MG63 (cell line): ENCODE measurements around the gene DLGAP1. TPM values are rescaled to one million over a fixed set of nuclear protein-coding genes. Genes with fewer than 3 reads are reported as not detected.
"Not testable (repeated sequence)": the region's sequence is repeated elsewhere in the genome, so short reads cannot be mapped to it uniquely, and the experiment has no call there.

Experiments
- DNase-seq: peaks from one replicate; pipeline ENCODE4 v3.0.0-alpha.2; 2020
- H3K27me3 ChIP-seq: fragments of 250-450 bp; sonication (Bioruptor Pico); 2 replicates; pipeline ENCODE4 v1.5.1; 2020; ENCODE audit warnings: mild to moderate bottlenecking, moderate library complexity
- H3K36me3 ChIP-seq: fragments of 250-450 bp; sonication (Bioruptor Pico); 2 replicates; pipeline ENCODE4 v1.5.1; 2020; ENCODE audit warnings: mild to moderate bottlenecking, moderate library complexity
- H3K4me3 ChIP-seq: fragments of 250-450 bp; sonication (Bioruptor Pico); 2 replicates; pipeline ENCODE4 v1.5.1; 2020; ENCODE audit warnings: mild to moderate bottlenecking, moderate library complexity
- H3K9me3 ChIP-seq: fragments of 250-450 bp; sonication (Bioruptor Pico); 2 replicates; pipeline ENCODE4 v1.5.1; 2020; ENCODE audit warnings: mild to moderate bottlenecking, moderate library complexity
- total RNA-seq: library from RNA; depleted of rRNA; stranded (reverse); fragments of >200 nt; shearing (Covaris generic); gene quantifications from 2 replicates; pipeline ENCODE4 v1.2.3, GENCODE V29; 2014; ENCODE audit warnings: low replicate concordance; rRNA removed

Gene DLGAP1
- 3.4 and 3.7 TPM in 2 replicates for total RNA-seq

GRCh38 chr18:4455113-4455811 is at the start of gene DLGAP1:
TSS of gene DLGAP1 (minus strand) at chr18:4455307.
- Histone ChIP-seq H3K4me3 (peak within 1 kb of the TSS; percentile 55), H3K36me3 (no peaks in the 10 kb centered on the region), H3K9me3 (no peaks in the 10 kb centered on the region), H3K27me3 (peaks cover 6% of the 10 kb centered on the region; the same call in 1 of the 2 replicates)
- peak; percentile 73 for DNase-seq

- not testable (repeated sequence) for H3K4me3 ChIP-seq, H3K27me3 ChIP-seq, H3K36me3 ChIP-seq, H3K9me3 ChIP-seq, DNase-seq
Observed at GRCh38 chr18:4494703-4495284, 39.7 kb upstream of the DLGAP1 start.

- Histone ChIP-seq H3K9me3 (no peaks in the 10 kb centered on the region), H3K4me3 (no peak overlapping the region), H3K36me3 (no peaks in the 10 kb centered on the region), H3K27me3 (no peaks in the 10 kb centered on the region)
- DNase-seq: no peak
Observed at GRCh38 chr18:4468511-4468910, 13.4 kb upstream of the DLGAP1 start.

DNA sequence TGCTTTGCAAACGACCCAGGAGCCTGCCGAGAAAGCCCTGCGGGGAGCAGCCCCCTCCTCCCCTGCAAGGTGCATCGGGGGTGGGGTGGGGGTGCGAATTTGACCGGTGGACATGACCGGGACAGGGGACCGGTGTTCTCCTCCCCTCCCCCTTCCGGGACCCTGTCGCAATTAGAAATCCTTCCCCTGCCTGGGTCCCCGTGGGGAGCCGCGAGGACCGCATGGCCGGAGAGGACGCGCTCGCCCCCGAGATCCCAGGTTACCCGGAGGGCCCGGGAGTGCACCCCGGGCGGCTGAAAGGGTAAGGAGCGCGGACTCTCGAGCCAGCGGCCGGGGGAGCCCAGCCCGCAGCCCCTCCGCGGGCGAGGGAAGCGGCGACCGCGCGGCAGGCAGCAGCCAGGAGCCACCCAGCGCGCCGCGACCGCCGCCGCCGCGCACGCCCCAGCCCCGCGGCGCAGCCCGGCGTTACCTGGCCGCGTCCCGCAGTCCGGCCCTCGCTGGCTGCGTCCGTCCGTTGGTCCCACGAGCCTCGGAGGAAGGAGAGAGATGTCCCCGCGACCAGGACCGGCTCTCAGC is 482 bp downstream of the DLGAP1 start:
- Histone ChIP-seq H3K27me3 (peaks cover 6% of the 10 kb centered on the region; the same call in 1 of the 2 replicates), H3K9me3 (no peaks in the 10 kb centered on the region), H3K36me3 (no peaks in the 10 kb centered on the region), H3K4me3 (peak overlapping the region; percentile 55)
- no peak for DNase-seq

DNA sequence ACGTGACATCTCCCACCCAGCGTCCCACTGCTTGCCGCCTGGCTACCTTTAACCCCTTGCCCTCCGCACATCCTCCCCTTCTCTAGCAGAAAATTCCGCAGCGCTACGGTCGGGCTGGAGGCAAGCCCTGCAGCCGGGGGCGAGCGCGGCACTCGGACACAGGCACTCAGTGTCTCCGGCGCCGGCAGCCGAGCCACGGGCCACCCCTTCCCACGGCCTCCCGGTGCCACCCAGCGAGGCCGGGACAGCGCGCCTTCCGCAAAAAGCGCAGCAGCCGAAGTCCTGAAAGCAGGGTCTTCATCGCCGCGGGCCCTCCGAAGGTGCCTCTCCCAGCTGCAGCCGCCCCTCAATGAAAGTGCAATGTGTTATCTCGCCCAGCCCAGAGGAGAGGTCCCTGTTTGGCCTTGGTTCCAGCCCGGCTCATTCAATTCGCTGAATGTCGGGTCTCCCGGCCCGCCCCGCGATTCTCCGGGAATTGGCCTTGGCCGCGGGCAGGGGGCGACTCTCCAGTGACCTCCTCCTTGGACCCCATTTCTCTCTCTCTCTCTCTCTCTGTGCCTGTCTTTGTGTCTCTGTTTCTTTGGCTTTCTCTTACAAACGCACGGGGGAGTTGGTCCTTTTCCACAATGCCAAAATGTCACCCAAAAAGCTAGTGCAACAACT is 1.1 kb downstream of the DLGAP1 start:
- H3K27me3 ChIP-seq: peaks cover 6% of the 10 kb centered on the region; the same call in 1 of the 2 replicates
- no peak for DNase-seq
- H3K9me3 ChIP-seq: no peaks in the 10 kb centered on the region
- no peaks in the 10 kb centered on the region for H3K36me3 ChIP-seq
- peak overlapping the region; percentile 55 for H3K4me3 ChIP-seq

DNA sequence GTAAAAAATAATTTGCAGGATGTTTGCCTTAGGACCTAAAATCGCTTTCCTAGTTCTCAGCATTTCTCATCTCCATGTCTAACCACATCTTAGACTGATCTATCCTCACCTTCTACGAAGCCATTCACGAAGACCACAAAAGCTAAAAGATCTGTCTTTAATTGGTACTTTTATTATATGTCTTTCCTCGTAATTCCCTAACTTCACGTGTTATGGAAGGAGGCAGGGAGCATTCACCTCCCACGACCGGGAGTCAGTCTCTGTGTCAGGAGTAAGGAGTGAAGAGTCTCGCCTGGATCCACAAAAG is 1.6 kb downstream of the DLGAP1 start:
- H3K27me3 ChIP-seq: peaks cover 6% of the 10 kb centered on the region; the same call in 1 of the 2 replicates
- H3K4me3 ChIP-seq: peak overlapping the region; percentile 55
- H3K36me3 ChIP-seq: no peaks in the 10 kb centered on the region
- no peak for DNase-seq
- H3K9me3 ChIP-seq: no peaks in the 10 kb centered on the region

DNA sequence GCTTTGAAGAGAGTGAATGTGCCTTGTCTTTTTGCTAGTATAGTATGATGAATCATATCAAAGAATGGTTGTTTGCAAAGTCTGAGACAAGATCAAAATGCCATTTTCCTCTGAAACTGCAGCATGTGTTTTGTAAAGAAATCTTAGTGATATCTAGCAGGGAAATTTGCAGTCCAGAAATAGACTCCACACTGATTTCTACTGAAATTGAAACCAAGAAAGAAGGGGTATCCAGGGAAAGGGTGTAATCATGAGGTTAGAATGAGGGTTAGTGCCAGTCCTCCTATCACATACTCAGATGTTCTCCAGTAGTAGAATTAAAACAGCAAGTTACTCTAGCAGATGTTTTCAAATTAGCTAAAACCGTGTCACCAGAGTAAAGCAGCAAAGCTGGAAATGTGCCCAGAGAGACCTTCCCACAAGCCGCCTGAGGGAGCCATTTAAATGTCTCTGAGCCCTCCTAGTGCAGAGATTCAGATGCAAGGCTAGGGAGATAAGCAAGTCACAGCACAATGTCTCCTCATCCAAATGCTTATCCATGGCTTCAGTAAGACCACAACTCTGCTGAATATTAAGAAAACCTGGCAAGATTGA is 4.9 kb downstream of the DLGAP1 start:
- Histone ChIP-seq H3K9me3 (no peaks in the 10 kb centered on the region), H3K4me3 (no peak overlapping the region), H3K27me3 (peaks cover 6% of the 10 kb centered on the region; the same call in 1 of the 2 replicates), H3K36me3 (no peaks in the 10 kb centered on the region)
- no peak for DNase-seq

- H3K36me3 ChIP-seq: no peaks in the 10 kb centered on the region
- H3K9me3 ChIP-seq: no peaks in the 10 kb centered on the region
- DNase-seq: no peak
- H3K4me3 ChIP-seq: no peak overlapping the region
- no peaks in the 10 kb centered on the region for H3K27me3 ChIP-seq
Observed at GRCh38 chr18:4445902-4446301, 9.2 kb downstream of the DLGAP1 start.

DNA sequence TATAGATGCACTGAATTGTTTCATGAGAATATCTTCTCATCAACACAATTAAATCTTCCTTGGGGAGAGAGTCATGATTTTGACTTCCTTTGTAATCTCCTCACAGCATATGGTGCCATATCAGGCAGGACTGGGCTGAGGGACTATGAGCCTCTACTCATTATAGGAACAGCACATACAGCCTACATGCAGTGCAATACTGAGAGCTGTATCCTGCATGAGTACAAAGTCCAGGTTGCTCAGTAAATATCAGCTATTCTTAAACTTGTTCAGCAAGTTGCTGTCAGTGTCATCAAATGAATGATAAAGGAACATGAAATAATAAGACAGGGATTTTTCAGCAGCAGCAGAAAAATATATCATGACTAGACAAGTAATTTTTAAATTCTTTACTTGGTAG is 10.8 kb downstream of the DLGAP1 start:
- DNase-seq: no peak
- Histone ChIP-seq H3K27me3 (no peaks in the 10 kb centered on the region), H3K9me3 (no peaks in the 10 kb centered on the region), H3K4me3 (no peak overlapping the region), H3K36me3 (no peaks in the 10 kb centered on the region)

GRCh38 chr18:4441098-4441497 is 14.0 kb downstream of the DLGAP1 start:
- no peak overlapping the region for H3K4me3 ChIP-seq
- no peaks in the 10 kb centered on the region for H3K9me3 ChIP-seq
- no peaks in the 10 kb centered on the region for H3K27me3 ChIP-seq
- no peak for DNase-seq
- no peaks in the 10 kb centered on the region for H3K36me3 ChIP-seq

- no peak overlapping the region for H3K4me3 ChIP-seq
- H3K36me3 ChIP-seq: no peaks in the 10 kb centered on the region
- DNase-seq: no peak
- no peaks in the 10 kb centered on the region for H3K27me3 ChIP-seq
- H3K9me3 ChIP-seq: no peaks in the 10 kb centered on the region
Observed at GRCh38 chr18:4438938-4439337, 16.2 kb downstream of the DLGAP1 start.

DNA sequence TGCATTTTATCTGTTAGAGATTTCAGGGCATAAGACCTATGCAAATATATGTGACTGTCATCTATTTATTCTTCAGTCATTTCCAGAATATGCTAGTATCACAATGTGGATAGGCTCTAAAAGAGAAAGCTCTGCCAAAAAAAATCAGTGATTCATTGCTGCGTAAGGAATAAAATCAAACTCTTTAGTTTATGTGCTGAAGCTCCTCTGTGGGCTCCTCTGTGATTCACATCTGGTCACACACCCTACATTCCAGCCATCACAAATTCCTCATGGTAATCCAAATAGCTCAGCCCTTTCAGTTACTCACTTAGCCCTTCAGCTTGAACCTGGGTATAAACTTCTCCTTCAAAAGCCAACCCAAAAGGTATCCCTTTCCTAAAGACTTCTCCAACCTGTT is 21.4 kb downstream of the DLGAP1 start:
- Histone ChIP-seq H3K27me3 (no peaks in the 10 kb centered on the region), H3K4me3 (no peak overlapping the region), H3K36me3 (no peaks in the 10 kb centered on the region), H3K9me3 (no peaks in the 10 kb centered on the region)
- peak; percentile 66 for DNase-seq

- Histone ChIP-seq H3K4me3 (no peak overlapping the region), H3K36me3 (no peaks in the 10 kb centered on the region), H3K9me3 (no peaks in the 10 kb centered on the region), H3K27me3 (no peaks in the 10 kb centered on the region)
- DNase-seq: no peak
Observed at GRCh38 chr18:4430836-4431235, 24.3 kb downstream of the DLGAP1 start.

DNA sequence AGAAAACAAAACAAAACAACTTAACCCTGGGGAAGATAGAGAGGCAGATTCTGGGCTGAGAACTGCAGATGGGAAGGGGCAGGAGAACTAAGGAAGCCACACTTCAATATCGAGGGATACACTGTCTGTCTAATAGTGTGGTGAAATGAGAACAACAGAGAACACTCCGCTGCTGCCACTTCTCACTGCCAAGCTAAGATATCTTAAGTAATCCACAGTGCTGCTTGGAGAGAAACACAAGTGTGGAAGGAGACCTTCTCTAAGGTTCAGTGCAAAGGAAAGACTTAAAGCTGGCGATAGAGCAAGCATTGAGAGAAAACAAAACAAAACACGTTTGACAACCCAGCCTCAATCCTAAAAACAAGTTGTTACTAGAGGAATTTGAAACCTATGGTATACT is 37.4 kb downstream of the DLGAP1 start:
- H3K36me3 ChIP-seq: no peaks in the 10 kb centered on the region
- H3K27me3 ChIP-seq: no peaks in the 10 kb centered on the region
- no peak for DNase-seq
- no peak overlapping the region for H3K4me3 ChIP-seq
- H3K9me3 ChIP-seq: no peaks in the 10 kb centered on the region

- DNase-seq: no peak
- H3K4me3 ChIP-seq: no peak overlapping the region
- no peaks in the 10 kb centered on the region for H3K9me3 ChIP-seq
- H3K36me3 ChIP-seq: no peaks in the 10 kb centered on the region
- no peaks in the 10 kb centered on the region for H3K27me3 ChIP-seq
Observed at GRCh38 chr18:4416976-4417375, 38.1 kb downstream of the DLGAP1 start.

DNA sequence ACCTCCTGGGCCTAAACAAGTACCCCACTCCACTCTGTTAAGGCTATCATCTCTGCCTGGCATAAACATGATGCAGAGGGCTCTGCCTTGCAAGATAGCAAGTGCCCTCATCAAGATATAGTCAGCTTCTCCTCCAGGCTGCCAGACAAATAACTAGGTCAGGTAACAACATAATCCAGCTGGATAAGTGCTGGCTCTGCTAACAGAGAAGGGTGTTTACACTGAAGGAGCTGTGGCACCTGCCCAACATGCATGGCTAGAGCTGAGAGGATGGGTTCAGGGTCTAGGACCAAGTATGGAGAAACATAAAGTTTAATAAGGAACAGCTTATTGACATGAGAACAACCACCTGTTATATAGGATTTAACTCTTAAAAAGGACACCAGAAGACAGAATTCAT is 42.8 kb downstream of the DLGAP1 start:
- Histone ChIP-seq H3K9me3 (no peaks in the 10 kb centered on the region), H3K4me3 (no peak overlapping the region)
- no peak for DNase-seq

DNA sequence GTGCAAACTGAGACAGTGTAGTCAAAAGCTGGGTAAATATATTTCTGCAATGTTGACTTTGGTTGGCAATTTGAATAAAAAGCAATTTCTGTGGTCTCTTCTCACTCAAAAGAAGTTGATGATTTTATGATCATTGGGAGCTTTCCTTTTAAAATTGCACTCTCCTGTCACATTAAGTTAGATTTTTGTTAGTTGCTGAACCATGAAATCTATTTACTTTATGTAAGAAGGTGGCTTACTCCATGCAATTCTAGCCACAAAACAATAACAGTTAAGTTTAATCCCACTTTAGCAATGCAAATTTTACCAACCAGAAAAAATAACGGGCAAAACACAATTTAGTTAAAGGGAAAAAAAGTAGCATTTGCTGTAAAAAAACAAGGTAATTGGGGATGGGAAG is 48.3 kb downstream of the DLGAP1 start:
- DNase-seq: no peak
- Histone ChIP-seq H3K27me3 (no peaks in the 10 kb centered on the region), H3K9me3 (no peaks in the 10 kb centered on the region), H3K36me3 (no peaks in the 10 kb centered on the region), H3K4me3 (no peak overlapping the region)

More for the DNA sequence above, 42.8 kb downstream of the DLGAP1 start:
- H3K36me3 ChIP-seq: no peaks in the 10 kb centered on the region
- H3K27me3 ChIP-seq: no peaks in the 10 kb centered on the region
